Stimulated activated CD4-positive, alpha-beta T cell treated with anti-CD3 and anti-CD28 coated beads, Interleukin-1b, Interleukin-23, amount 100 ng/mL, for 1 hour (primary cell): ENCODE data around the gene SPATA7.

Experiments used
- DNase-seq, 2 donors: peaks; one replicate each; pipeline ENCODE4 v3.0.0-alpha.2; 2020; ENCODE audit warnings: low read depth in 2 of 2

Gene SPATA7

DNA sequence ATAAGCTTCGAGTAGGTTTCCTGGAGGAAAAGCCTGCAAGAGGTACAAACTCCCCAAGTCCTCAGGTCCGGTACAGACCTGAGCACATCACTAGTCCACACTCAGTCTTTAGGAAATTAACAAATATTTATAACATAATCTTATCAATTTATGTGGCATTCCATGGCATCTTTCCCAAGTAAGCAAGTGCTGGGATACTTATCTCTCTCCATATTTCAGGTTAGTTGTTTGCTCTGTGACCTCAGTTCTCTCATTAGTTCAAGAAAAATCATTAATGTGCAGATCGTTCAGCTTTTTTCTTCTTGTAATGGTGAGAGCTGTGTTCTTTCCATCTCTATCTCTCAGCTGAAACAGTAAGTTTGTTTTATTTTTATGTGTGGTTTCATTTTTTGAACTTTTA is 34.7 kb downstream of the SPATA7 start:
- no peak for DNase-seq

DNA sequence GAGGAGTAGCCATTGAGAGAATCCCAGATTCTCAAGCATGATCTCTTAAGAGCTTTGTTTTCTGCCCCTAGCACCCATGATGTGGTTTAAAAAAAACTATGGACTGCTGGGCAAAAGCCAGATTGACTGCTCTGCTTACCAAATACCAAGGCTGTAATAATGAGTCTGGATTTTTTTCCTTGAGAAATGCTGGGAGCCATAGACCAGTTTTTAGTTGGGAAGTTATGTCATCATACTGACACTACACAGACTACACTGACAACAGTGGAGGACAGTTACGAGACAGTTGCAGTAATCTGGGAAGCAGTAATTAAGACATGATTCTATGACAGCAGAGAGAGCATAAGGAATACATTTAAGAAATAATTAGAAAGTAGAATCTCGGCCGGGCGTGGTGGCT is 35.8 kb downstream of the SPATA7 start:
- DNase-seq = no peak

DNA sequence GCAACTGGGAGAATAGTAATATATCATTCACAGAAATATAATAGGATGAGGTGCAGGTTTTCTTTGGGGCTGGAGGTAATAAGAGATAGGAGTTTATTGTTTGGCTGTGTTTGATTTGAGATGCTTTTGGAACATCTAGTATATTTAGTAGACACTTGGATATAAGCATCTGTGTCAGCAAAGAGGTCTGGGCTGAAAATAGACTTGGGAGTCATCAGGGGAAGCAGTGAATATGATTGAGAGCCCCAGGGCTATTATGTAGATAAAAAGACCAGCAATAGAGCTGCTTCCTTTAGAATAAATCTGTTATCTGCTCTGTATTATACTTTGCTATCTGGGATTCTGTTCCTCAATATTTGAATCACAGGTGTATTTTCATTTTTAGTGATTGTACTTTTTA is 36.6 kb downstream of the SPATA7 start:
- DNase-seq = no peak

DNA sequence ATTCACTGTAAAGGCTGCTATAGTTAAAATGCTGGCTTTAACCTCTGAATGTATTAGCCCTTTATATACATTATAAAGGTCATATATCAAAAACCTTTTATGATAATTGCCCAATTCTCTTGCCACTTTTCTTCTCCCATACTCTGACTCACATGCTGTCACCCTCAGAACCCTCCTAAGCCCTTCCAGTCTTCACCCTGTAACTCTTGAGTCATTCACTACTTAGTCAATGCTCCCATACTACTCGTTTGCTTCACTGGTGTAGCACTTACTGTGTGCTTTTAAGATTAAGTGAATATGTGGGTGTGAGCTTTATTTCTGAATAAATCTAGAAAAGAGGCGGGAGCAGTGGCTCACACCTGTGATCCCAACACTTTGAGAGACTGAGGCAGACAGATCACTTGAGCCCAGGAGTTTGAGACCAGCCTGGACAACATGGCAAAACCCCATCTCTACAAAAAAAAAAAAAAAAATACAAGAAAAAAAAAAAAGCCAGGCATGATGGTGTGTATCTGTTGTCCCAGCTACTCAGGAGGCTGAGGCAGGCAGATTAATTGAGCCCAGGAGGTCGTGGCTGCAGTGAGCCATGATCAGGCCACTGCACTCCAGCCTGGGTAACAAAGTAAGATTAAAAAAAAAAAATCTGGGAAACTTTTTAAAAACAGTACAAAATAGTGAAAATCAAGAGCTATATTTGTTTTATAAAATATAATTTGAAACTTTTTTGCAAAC is 37.6 kb downstream of the SPATA7 start:
- no peak for DNase-seq

DNA sequence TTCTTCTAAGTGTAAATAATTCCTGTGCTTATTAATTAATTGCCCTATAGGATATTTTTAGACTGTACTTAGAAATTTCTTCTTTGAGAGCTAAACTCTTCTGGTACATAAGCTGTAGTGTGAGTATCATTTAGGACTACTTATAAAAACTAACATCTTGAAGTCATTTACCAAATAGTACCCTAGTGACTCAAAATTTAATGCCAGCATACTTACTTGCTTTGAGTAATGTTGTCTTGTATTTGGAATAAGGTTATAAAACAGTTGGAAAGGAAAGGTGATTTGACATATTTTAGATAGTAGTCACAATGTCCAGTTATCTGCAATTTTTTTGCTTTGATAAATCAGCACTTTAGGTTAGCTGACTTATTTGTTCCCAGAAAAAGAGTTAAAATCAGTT is 39.1 kb downstream of the SPATA7 start:
- no peak for DNase-seq

DNA sequence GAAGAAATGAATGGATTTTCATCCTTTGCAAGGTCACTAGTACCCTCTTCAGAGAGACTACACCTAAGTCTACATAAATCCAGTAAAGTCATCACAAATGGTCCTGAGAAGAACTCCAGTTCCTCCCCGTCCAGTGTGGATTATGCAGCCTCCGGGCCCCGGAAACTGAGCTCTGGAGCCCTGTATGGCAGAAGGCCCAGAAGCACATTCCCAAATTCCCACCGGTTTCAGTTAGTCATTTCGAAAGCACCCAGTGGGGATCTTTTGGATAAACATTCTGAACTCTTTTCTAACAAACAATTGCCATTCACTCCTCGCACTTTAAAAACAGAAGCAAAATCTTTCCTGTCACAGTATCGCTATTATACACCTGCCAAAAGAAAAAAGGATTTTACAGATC is 40.8 kb downstream of the SPATA7 start:
- DNase-seq = no peak

DNA sequence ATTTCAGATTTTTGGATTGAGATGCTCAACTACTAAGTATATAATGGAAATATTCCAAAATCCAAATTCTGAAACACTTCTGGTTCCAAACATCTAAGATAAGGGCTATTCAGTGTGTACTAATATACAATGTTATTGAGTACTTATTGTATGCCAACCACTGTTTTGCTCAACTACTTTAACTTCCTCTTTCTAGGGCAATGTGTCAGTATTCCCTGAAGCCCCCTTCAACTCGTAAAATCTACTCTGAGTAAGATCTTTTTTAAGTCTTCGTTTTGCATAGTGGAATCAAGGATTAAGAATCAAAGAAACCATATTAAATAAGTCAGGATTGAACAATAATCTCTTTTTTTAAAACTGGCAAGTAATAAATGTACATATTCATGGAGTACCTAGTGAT is 45.5 kb downstream of the SPATA7 start:
- no peak for DNase-seq

DNA sequence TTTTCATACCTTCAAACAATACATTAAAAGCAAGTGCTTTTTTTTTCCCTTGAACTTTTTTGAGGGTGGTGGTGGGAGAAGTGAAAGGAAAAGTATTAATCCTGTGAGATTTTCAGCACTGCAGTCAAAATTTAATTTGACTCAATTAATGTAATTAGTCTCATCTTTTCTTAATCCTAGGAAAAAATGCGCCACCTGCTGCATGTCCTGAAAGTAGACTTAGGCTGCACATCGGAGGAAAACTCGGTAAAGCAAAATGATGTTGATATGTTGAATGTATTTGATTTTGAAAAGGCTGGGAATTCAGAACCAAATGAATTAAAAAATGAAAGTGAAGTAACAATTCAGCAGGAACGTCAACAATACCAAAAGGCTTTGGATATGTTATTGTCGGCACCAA is 52.2 kb downstream of the SPATA7 start:
- DNase-seq = no peak

DNA sequence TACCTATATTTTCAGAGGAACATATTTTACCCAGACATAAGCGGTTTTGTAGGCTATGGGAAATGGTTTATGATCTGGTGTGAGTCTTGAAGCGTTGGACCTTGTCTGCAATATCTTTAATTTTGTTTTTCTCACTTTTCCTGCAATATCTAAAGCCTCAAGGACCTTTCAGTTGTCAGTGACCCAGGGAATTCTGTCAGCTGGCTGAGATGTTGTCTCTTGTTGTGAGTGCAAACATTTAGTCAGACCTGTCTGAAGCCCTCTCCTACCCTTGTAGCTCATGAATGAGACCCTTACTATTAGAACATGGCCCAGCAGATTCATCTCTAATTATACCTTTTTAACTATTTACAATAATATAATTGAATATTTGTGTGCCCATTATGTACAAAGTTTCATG is 53.6 kb downstream of the SPATA7 start:
- DNase-seq = no peak

DNA sequence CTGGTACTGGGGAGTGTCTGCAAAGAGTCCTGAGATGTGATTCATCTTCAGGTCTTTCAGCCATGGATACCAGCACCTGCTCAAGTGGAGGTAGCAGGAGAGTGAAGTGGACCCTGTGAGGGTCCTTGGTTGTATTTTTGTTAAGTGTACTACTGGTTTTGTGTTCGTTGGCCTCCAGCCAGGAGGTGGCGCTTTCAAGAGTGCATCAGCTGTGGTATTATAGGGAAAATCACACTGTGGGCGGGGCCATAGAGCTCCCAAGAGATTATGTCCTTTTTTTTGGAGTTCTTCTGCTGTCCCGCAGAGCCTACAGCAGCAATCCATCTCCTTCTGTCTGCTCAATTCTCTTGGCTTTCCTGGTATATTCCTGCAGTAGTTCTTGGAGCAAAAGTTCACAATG is 66.8 kb downstream of the SPATA7 start:
- no peak for DNase-seq

DNA sequence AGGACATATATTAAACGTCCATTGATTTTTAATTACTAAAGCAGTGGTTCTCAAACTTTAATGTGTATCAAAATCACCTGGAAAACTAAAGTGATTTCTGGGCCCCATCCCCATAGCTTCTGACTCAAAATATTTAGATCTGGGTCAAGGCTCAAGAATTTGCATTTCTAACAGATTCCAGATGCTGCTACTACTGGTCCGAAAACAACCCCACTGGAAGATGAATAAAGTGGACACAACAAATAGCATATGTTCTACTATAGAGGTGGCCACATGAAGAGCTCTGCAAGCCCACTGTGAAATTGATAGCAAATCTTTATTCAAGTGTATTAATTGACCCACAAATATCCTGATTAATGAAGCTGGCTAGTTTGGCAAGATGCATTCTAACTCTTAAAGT is 69.4 kb downstream of the SPATA7 start:
- DNase-seq = no peak

DNA sequence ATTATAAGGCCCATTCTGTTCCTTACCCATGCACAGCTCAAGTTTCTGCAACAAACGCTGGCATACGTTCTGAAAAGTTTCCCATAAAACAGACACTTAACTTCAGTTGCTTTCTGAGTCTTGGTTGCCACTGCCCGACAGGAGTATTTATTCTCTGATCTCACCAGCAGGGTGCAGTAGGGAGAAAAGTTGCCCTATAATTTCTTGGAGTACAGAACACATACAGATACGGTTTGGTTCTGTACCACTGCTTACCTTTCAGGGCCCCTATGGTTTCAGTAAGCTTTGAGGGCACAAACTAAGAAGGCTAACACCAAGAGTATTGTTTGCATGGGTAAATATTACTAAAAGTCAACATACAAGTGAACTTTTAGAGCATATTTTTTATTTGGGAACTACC is 77.9 kb downstream of the SPATA7 start:
- no peak for DNase-seq

DNA sequence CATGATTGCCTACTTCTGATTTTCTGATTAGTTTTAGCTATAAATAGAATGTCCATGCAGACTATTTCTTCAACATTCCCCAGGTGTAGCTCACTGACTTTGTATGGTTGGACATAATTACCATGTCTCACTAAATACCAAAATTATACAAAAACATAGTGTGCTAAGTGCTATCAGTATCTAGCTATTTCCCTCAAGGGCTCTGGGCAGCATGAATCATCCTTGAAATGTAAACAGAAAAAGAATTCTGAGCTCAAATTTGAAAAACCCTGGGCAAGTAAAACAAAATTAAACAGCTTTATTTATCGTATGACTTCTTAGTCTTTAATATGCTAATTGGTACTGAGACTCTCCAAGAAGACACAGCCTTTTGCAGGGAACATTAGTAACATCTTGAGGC is 82.9 kb downstream of the SPATA7 start:
- DNase-seq = no peak

DNA sequence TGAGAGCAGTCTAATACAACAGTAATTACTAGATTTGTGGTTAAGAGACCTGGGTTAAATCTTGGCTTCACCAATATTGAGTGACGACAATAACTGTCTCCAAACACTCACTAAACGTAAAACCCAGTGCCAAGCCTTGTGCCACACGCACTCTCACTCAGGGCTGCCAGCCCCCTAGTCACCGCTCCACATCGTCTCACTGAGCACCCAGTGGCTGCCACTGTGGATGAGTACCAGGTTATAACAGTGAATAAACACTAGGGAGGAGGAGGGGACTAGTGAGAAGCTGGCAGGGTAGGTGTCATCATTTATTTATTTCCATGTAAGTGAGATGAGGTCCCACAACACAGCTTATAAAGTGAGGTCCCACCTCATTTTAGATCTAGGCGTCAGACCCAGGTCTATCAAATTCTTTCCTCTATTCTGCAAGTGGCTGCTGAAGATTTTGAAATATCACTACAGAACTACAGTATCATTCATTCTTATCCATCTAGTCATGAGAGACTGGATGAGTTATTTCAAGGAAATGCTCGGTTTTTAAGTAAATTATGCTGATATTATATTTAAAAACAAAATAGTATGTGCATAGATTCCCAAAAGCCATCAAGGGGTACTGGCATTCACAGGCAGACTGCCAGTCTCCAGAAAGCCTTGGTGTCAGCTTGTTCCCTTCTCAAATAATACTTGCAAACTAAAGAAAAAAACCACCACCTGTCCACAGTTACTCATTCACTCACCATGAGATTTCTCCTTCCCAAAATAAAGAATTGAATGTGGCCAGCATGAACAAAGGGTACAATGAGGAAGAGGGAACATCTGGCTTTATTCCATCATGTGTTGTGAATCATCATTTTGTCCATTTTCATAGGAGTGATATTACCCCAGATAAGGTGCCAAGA is 85.3 kb downstream of the SPATA7 start:
- DNase-seq = no peak

DNA sequence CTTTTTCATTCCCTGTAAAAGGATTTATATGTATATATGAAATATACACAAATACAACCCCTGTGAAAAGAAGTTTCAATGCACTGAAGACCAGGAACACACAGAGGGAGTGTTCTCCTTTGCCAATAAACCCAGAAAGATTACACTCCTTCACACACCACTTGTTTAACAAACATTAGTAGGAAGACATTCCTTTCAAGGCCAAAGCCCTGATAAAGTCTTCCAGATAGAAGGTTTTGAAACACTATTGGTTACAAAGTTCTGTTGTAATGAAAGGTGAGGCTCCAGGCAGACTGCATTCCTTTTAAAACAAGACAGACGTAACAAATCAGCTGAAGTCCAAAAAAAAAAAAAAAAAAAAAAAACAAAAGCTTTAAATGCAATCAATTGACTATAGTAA is 88.3 kb downstream of the SPATA7 start:
- no peak for DNase-seq

DNA sequence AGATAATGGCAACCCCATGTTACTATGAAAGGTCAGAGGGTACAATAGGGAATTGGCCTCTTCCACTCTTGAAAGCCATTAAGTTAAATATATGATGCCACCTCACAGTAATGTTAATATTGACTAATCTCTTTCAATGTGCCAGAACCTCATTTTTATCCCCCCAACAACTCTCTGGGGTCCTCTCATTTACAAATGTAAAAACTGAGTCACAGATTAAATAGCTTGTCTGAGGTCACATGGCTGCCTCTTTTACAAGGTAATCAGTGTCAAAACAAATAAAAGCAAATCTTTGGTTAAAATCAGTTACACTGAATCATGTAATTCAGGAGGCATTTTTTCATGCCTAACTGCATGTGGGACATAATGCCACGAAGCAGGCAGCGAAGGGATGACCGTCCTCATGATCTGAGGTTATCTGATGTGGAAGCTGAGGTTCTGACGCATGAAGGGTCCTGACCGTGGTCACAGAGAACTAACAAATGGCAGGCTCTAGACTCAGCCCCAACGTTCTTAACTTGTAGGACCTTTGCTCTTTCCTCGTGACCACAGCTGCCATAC is 90.8 kb downstream of the SPATA7 start:
- no peak for DNase-seq

DNA sequence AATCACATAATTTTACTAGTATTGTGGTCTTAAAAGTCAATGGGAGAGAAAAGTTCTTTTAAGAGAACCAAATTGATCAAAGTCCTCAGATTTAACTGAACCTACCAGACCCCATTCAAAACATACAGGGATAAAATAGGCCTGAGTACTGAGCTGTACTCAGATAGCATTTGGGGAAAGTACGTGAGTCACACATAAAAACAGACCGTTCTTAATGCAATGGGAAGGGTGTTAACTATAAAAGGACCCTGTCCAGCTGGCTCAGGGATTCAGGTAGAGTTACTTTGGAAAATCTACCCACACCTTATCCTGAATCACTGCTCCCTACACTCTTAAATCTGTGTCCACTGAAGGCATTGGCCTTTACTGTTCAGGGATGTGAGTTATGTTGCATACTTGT is 91.4 kb downstream of the SPATA7 start:
- DNase-seq = no peak

DNA sequence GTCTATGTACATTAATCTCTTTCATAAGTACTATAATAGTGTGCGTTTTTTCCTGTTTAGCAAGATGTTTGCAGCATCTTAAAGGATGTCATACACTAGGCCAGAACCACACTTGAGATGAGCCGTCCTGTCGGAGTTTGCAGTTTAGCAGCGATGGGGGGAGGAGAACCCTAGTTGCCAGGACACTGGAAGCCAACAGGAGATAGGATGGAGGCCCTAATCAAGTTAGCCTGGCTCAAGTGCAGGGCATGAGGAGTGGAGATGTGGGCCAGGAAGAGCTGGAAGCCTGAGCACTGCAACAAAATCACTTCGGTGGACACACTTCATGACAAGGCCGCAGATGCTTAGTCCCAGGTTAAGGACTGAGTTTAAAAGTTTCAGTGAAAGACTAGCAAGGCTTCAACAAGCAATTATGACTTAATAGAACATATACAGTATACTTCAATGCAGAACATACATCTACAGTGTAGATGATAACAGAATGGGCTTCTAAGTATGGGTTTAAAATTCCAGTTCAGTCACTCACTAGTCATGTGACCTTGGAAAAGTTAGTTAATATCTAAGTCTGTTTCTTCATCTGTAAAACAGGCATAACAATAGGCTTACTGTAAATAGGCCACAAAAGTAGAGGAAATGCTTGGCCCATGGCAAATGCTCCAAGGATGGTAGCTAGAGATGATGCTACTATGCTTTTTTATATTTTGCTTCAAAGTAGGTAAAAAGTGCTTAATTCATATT is 92.2 kb downstream of the SPATA7 start:
- no peak for DNase-seq

DNA sequence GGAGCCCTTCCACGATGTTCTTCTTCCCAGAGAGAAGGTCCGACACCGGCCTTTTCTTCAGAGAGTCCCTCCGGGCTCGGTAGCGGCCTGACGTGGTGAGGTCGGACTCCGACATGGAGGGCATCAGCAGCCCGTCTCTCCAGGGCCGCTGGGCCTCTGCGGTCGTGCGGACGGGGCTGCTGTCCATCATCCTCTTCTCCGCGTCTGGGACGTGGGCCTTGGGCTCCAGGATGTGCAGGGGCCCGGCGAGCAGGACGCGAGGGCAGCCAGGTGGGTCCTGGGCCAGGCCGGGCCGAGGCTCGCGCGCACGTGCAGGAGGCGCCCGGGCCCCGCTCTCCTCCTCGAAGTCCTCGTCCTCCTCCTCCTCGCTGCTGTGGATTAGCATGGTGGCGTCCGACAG is 93.5 kb downstream of the SPATA7 start:
- DNase-seq = no peak

DNA sequence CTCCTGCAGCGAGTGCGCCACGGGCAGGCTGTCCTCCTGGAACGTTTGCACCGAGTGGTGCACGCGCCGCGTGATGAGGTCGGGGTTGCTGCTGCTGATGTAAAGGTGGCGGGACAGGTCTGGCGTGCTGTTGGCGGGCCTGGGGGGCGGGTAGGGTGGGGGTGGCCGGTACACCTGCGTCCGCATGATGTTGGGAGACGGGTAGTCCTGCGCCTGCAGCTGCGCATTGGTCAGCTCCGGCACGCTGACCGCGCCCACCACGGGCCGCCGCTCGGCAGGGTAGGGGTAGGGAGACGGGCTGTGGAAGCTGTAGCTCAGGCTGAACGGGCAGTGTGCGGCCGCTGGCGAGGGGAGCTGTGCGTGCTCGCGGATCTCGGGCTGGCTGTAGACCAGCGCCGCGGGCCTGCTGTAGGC is 94.1 kb downstream of the SPATA7 start:
- no peak for DNase-seq

DNA sequence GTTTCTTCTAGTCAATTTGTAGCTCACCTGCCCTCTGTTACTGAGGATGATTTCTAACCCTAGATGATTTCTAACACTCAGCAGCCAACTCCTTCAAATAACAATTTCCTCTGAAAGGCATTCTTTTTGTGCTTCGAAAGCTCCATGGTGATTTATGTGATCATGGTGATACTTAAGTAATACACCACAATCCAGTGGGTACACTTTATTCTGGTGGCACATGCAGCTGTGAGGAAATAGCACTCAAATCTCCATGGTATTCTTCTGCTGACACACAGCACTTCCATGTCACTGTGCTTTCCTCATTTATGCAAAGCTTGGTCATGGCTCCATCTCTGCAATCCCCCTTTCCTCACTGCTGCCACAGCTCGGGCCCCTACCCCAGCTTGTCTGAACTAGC is 95.6 kb downstream of the SPATA7 start:
- DNase-seq = no peak

DNA sequence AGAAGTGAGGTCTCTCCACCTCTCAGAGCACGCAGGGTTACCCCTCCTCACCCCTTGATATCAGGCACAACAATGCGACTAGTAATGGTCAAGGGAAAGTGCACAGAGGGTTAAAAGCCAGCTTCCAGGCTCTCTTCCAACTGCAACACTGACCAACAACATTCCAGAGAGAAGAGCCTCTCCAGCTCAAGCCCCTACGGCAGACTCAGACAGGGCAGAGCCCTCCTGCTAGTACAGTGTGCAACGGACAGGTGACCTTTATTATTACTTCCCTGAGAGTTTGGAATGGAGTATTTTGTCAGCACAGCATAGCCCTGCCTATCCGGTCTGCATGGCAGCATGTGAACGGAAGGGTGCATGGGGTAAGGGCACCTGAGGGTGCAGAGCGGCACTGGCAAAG is 96.3 kb downstream of the SPATA7 start:
- no peak for DNase-seq
